HEK293 (cell line): ENCODE results near the gene ARHGAP10.

ENCODE experiments used
- CTCF ChIP-seq: fragments of 450-650 bp; formaldehyde crosslinking; IDR thresholded peaks from 2 replicates; pipeline ENCODE4 v1.5.1; 2016; ENCODE audit warnings: missing biosample characterization, missing genetic modification characterization
- EGR2 ChIP-seq: fragments of 450-650 bp; formaldehyde crosslinking; IDR thresholded peaks from 2 replicates; pipeline ENCODE4 v1.5.1; 2016; ENCODE audit warnings: low read depth, missing biosample characterization, missing genetic modification characterization
- MEIS1 ChIP-seq: sonication (generic); formaldehyde crosslinking; IDR thresholded peaks from 2 replicates; pipeline ENCODE4 v1.8.1; 2022; ENCODE audit warnings: missing genetic modification reagents, mild to moderate bottlenecking, borderline replicate concordance
- MZF1 ChIP-seq: fragments of 450-650 bp; formaldehyde crosslinking; IDR thresholded peaks from 2 replicates; pipeline ENCODE4 v1.5.1; 2017; ENCODE audit warnings: missing biosample characterization, missing genetic modification characterization, borderline replicate concordance
- PRDM1 ChIP-seq: fragments of 450-650 bp; formaldehyde crosslinking; IDR thresholded peaks from 2 replicates; pipeline ENCODE4; 2016; ENCODE audit warnings: missing biosample characterization, missing genetic modification characterization
- SCRT2 ChIP-seq: fragments of 450-650 bp; formaldehyde crosslinking; IDR thresholded peaks from 2 replicates; pipeline ENCODE4 v1.5.1; 2016; ENCODE audit warnings: missing biosample characterization, missing genetic modification characterization
- TRIM28 ChIP-seq: IDR thresholded peaks from 2 replicates; pipeline ENCODE4 v1.6.1; 2011; ENCODE audit warnings: low read length, control low read depth, borderline replicate concordance
- YY2 ChIP-seq: fragments of 450-650 bp; formaldehyde crosslinking; IDR thresholded peaks from 2 replicates; pipeline ENCODE4 v1.5.1; 2016; ENCODE audit warnings: missing biosample characterization, missing genetic modification characterization
- ZBTB10 ChIP-seq: fragments of 450-650 bp; formaldehyde crosslinking; IDR thresholded peaks from 2 replicates; pipeline ENCODE4 v1.5.1; 2016; ENCODE audit warnings: missing biosample characterization, missing genetic modification characterization
- ZBTB17 ChIP-seq: fragments of 450-650 bp; formaldehyde crosslinking; IDR thresholded peaks from 2 replicates; pipeline ENCODE4 v1.5.1; 2016; ENCODE audit warnings: missing biosample characterization, missing genetic modification characterization
- ZFHX2 ChIP-seq: fragments of 450-650 bp; formaldehyde crosslinking; conservative IDR thresholded peaks from 2 replicates; pipeline ENCODE4 v1.5.1; 2016; ENCODE audit warnings: missing biosample characterization, missing genetic modification characterization
- ZFP41 ChIP-seq: fragments of 450-650 bp; formaldehyde crosslinking; IDR thresholded peaks from 2 replicates; pipeline ENCODE4 v1.5.1; 2016; ENCODE audit warnings: missing biosample characterization, missing genetic modification characterization, borderline replicate concordance
- ZNF10 ChIP-seq: fragments of 450-650 bp; formaldehyde crosslinking; IDR thresholded peaks from 2 replicates; pipeline ENCODE4 v1.5.1; 2017; ENCODE audit warnings: missing biosample characterization, missing genetic modification characterization
- ZNF114 ChIP-seq: fragments of 450-650 bp; formaldehyde crosslinking; IDR thresholded peaks from 2 replicates; pipeline ENCODE4 v1.5.0; 2017; ENCODE audit warnings: missing biosample characterization, missing genetic modification characterization
- ZNF184 ChIP-seq: fragments of 450-650 bp; IDR thresholded peaks from 2 replicates; pipeline ENCODE4 v1.5.1; 2018; ENCODE audit warnings: missing biosample characterization, mild to moderate bottlenecking, missing genetic modification characterization
- ZNF248 ChIP-seq: fragments of 450-650 bp; formaldehyde crosslinking; IDR thresholded peaks from 2 replicates; pipeline ENCODE4 v1.5.1; 2017; ENCODE audit warnings: missing biosample characterization, missing genetic modification characterization
- ZNF292 ChIP-seq: fragments of 450-650 bp; formaldehyde crosslinking; IDR thresholded peaks from 2 replicates; pipeline ENCODE4 v1.5.1; 2016; ENCODE audit warnings: low read depth, missing biosample characterization, missing genetic modification characterization, borderline replicate concordance
- ZNF335 ChIP-seq: fragments of 450-650 bp; formaldehyde crosslinking; conservative IDR thresholded peaks from 2 replicates; pipeline ENCODE4 v1.5.1; 2016; ENCODE audit warnings: missing biosample characterization, missing genetic modification characterization
- ZNF366 ChIP-seq: fragments of 450-650 bp; formaldehyde crosslinking; conservative IDR thresholded peaks from 2 replicates; pipeline ENCODE4 v1.5.1; 2016; ENCODE audit warnings: missing biosample characterization, missing genetic modification characterization
- ZNF426 ChIP-seq: fragments of 450-650 bp; formaldehyde crosslinking; IDR thresholded peaks from 2 replicates; pipeline ENCODE4 v1.5.1; 2017; ENCODE audit warnings: missing biosample characterization, missing genetic modification characterization, mild to moderate bottlenecking, inconsistent platforms, moderate library complexity
- ZNF529 ChIP-seq: fragments of 450-650 bp; formaldehyde crosslinking; IDR thresholded peaks from 2 replicates; pipeline ENCODE4 v1.5.1; 2017; ENCODE audit warnings: missing genetic modification characterization, missing biosample characterization; ENCODE audit not compliant: insufficient replicate concordance
- ZNF548 ChIP-seq: fragments of 450-650 bp; formaldehyde crosslinking; IDR thresholded peaks from 2 replicates; pipeline ENCODE4 v1.5.1; 2016; ENCODE audit warnings: missing biosample characterization, missing genetic modification characterization
- ZNF549 ChIP-seq: fragments of 450-650 bp; IDR thresholded peaks from 2 replicates; pipeline ENCODE4 v1.5.1; 2018; ENCODE audit warnings: missing biosample characterization, missing genetic modification characterization, mild to moderate bottlenecking, inconsistent platforms, moderate library complexity
- ZNF600 ChIP-seq: fragments of 450-650 bp; formaldehyde crosslinking; IDR thresholded peaks from 2 replicates; pipeline ENCODE4 v1.5.1; 2016; ENCODE audit warnings: missing biosample characterization, missing genetic modification characterization
- ZNF747 ChIP-seq: fragments of 450-650 bp; formaldehyde crosslinking; IDR thresholded peaks from 2 replicates; pipeline ENCODE4 v1.5.1; 2016; ENCODE audit warnings: missing biosample characterization, missing genetic modification characterization
- ZNF768 ChIP-seq: fragments of 450-650 bp; formaldehyde crosslinking; IDR thresholded peaks from 2 replicates; pipeline ENCODE4 v1.5.1; 2018; ENCODE audit warnings: missing biosample characterization, mild to moderate bottlenecking, missing genetic modification characterization
- ZSCAN23 ChIP-seq: fragments of 450-650 bp; formaldehyde crosslinking; IDR thresholded peaks from 2 replicates; pipeline ENCODE4 v1.5.1; 2016; ENCODE audit warnings: missing biosample characterization, missing genetic modification characterization
- TF ChIP-seq, protein P1 (sequence below): fragments of 450-650 bp; formaldehyde crosslinking; IDR thresholded peaks from 2 replicates; pipeline ENCODE4 v1.5.1; 2016; ENCODE audit warnings: missing biosample characterization, missing genetic modification characterization
- TF ChIP-seq, protein P2 (sequence below): fragments of 450-650 bp; formaldehyde crosslinking; IDR thresholded peaks from 2 replicates; pipeline ENCODE4 v1.5.1; 2016; ENCODE audit warnings: missing biosample characterization, missing genetic modification characterization
- TF ChIP-seq, protein P3 (sequence below): fragments of 450-650 bp; formaldehyde crosslinking; IDR thresholded peaks from 2 replicates; pipeline ENCODE4 v1.5.1; 2016; ENCODE audit warnings: missing biosample characterization, missing genetic modification characterization

ARHGAP10 gene

GRCh38 chr4:147731580-147732517, at the start of gene ARHGAP10 (continued):
- TF ChIP-seq, protein P1, sequence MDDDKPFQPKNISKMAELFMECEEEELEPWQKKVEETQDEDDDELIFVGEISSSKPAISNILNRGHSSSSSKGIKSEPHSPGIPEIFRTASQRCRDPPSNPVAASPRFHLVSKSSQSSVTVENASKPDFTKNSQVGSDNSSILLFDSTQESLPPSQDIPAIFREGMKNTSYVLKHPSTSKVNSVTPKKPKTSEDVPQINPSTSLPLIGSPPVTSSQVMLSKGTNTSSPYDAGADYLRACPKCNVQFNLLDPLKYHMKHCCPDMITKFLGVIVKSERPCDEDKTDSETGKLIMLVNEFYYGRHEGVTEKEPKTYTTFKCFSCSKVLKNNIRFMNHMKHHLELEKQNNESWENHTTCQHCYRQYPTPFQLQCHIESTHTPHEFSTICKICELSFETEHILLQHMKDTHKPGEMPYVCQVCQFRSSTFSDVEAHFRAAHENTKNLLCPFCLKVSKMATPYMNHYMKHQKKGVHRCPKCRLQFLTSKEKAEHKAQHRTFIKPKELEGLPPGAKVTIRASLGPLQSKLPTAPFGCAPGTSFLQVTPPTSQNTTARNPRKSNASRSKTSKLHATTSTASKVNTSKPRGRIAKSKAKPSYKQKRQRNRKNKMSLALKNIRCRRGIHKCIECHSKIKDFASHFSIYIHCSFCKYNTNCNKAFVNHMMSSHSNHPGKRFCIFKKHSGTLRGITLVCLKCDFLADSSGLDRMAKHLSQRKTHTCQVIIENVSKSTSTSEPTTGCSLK (tag by site-specific recombination), result no peak
- TF ChIP-seq ZNF335 (tag by site-specific recombination), result peak; percentile 40; the same call in 1 of the 2 replicates
- no peak for TF ChIP-seq ZNF548 (tag by site-specific recombination)
- peak; percentile 93 for TF ChIP-seq EGR2 (tag by site-specific recombination)
- 0 out of 2 replicates have a peak, but pooled peaks have one; percentile 12 for TF ChIP-seq PRDM1 (tag by site-specific recombination)
- TF ChIP-seq ZNF184 (tag by site-specific recombination), result no peak
- TF ChIP-seq ZSCAN23 (tag by site-specific recombination), result no peak
- TF ChIP-seq ZFP41, result no peak
- TF ChIP-seq ZNF768 (tag by site-specific recombination), result no peak
- peak; percentile 76 for TF ChIP-seq ZBTB10
- no peak for TF ChIP-seq ZNF10 (tag by site-specific recombination)
- no peak for TF ChIP-seq ZNF747 (tag by site-specific recombination)
- TF ChIP-seq CTCF (tag by site-specific recombination), result peak; percentile 62
- TF ChIP-seq ZNF426 (tag by site-specific recombination), result no peak
- TF ChIP-seq ZNF549 (tag by site-specific recombination), result no peak
- TF ChIP-seq ZNF292 (tag by site-specific recombination), result no peak
- TF ChIP-seq, protein P2, sequence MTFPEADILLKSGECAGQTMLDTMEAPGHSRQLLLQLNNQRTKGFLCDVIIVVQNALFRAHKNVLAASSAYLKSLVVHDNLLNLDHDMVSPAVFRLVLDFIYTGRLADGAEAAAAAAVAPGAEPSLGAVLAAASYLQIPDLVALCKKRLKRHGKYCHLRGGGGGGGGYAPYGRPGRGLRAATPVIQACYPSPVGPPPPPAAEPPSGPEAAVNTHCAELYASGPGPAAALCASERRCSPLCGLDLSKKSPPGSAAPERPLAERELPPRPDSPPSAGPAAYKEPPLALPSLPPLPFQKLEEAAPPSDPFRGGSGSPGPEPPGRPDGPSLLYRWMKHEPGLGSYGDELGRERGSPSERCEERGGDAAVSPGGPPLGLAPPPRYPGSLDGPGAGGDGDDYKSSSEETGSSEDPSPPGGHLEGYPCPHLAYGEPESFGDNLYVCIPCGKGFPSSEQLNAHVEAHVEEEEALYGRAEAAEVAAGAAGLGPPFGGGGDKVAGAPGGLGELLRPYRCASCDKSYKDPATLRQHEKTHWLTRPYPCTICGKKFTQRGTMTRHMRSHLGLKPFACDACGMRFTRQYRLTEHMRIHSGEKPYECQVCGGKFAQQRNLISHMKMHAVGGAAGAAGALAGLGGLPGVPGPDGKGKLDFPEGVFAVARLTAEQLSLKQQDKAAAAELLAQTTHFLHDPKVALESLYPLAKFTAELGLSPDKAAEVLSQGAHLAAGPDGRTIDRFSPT, result peak; percentile 29; the same call in 1 of the 2 replicates
- TF ChIP-seq, protein P3, sequence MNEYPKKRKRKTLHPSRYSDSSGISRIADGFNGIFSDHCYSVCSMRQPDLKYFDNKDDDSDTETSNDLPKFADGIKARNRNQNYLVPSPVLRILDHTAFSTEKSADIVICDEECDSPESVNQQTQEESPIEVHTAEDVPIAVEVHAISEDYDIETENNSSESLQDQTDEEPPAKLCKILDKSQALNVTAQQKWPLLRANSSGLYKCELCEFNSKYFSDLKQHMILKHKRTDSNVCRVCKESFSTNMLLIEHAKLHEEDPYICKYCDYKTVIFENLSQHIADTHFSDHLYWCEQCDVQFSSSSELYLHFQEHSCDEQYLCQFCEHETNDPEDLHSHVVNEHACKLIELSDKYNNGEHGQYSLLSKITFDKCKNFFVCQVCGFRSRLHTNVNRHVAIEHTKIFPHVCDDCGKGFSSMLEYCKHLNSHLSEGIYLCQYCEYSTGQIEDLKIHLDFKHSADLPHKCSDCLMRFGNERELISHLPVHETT (tag by site-specific recombination), result peak; percentile 48; the same call in 1 of the 2 replicates
- peak; percentile 72 for TF ChIP-seq ZNF600 (tag by site-specific recombination)
- TF ChIP-seq YY2 (tag by site-specific recombination), result no peak
- TF ChIP-seq SCRT2 (tag by site-specific recombination), result peak; percentile 73
- no peak; the same call in 1 of the 2 replicates for TF ChIP-seq ZBTB17 (tag by site-specific recombination)
- no peak for TF ChIP-seq ZNF248 (tag by site-specific recombination)
- peak; percentile 90 for TF ChIP-seq MZF1 (tag by site-specific recombination)
- TF ChIP-seq ZNF366 (tag by site-specific recombination), result peak; percentile 92
- TF ChIP-seq ZNF114, result no peak
- peak; percentile 90 for TF ChIP-seq ZFHX2
- no peak for TF ChIP-seq MEIS1 (CRISPR knock-in tag)
- no peak for TF ChIP-seq TRIM28
- no peak for TF ChIP-seq ZNF529 (tag by site-specific recombination)
